Adrenal gland (tissue), 5 donors: Measurements from ENCODE around the gene TRAPPC11.

Experiments
- CTCF ChIP-seq, 6 experiments: fragments of 450-650 bp in 4 of 6; fragments of 200-600 bp in 2 of 6; sonication (generic) in 1 of 6; IDR thresholded peaks; 1 replicate in 5 of 6; 2 replicates in 1 of 6; pipeline versions ENCODE4 v1.5.1 to v1.8.0; 2016 to 2021; ENCODE audit warnings: antibody characterized with exemption in 6 of 6, mild to moderate bottlenecking in 2 of 6, moderate library complexity in 1 of 6
- POLR2A ChIP-seq, 2 donors: fragments of 450-650 bp; IDR thresholded peaks; one replicate each; pipeline ENCODE4 v1.6.1; 2017; ENCODE audit warnings: antibody characterized with exemption in 2 of 2, mild to moderate bottlenecking in 2 of 2, moderate library complexity in 1 of 2
- donor health status: DM: no; HTN: no; CAD: no.

- no peak for TF ChIP-seq CTCF (IDR thresholded peaks at IDR 0.05)
- no peak for TF ChIP-seq POLR2A (IDR thresholded peaks at IDR 0.05)
Measured at GRCh38 chr4:183691897-183692296, 32.8 kb downstream of the TRAPPC11 start.
